Measurements from ENCODE around the gene TMEM79.
"Not testable (repeated sequence)": the region's sequence is repeated elsewhere in the genome, so short reads cannot be mapped to it uniquely, and the experiment has no call there.

TMEM79 gene

DNA sequence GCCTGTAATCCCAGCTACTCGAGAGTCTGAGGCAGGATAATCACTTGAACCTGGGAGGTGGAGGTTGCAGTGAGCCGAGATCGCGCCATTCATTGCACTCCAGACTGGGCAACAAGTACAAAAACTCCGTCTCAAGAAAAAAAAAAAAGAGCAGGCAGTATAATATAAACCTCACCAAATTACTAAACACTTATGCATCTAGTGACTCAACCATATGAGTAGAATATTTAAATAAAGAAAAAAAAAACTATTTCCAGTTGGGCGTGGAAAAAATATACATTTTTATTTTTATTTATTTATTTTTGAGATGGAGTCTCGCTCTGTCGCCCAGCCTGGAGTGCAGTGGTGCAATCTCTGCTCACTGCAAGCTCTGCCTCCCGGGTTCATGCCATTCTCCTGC is 39.1 kb downstream of the TMEM79 start:
- not testable (repeated sequence) for H3K9me3 ChIP-seq (ENCODE audit: insufficient read depth, low read depth, low read length); H2BK12ac ChIP-seq (ENCODE audit: low read length); H3K79me1 ChIP-seq (ENCODE audit: low read length); H3K4ac ChIP-seq (ENCODE audit: low read depth, low read length); H2BK5ac ChIP-seq (ENCODE audit: low read depth, low read length, poor library complexity); H3K18ac ChIP-seq (ENCODE audit: low read length); H3K4me3 ChIP-seq (ENCODE audit: low read depth, low read length); H2AFZ ChIP-seq (ENCODE audit: insufficient read depth, low read length, poor library complexity); H3K23ac ChIP-seq (ENCODE audit: low read length); H4K12ac ChIP-seq (ENCODE audit: low read depth, low read length); H3K27ac ChIP-seq (ENCODE audit: low read depth, low read length); H2BK120ac ChIP-seq (ENCODE audit: insufficient read depth, low read length, poor library complexity); H2AK5ac ChIP-seq (ENCODE audit: low read length); H3K79me2 ChIP-seq (ENCODE audit: control insufficient read depth, insufficient read depth, low read length, poor library complexity); H4K91ac ChIP-seq (ENCODE audit: low read depth, low read length); H3K9ac ChIP-seq (ENCODE audit: low read length); H4K8ac ChIP-seq (ENCODE audit: low read depth, low read length); H3K27me3 ChIP-seq (ENCODE audit: insufficient read depth, low read length); H3K4me2 ChIP-seq (ENCODE audit: low read length); H3K4me1 ChIP-seq (ENCODE audit: control insufficient read depth in 1 of 2, insufficient read depth in 2 of 2, low read length in 2 of 2); H3K14ac ChIP-seq (ENCODE audit: low read length); DNase-seq
- no CpG with 5 or more reads among the region's 9 CpGs for WGBS (ENCODE audit: extremely low coverage, insufficient coverage, insufficient read length)
- peaks cover 57% of the 10 kb centered on the region in 2 experiments for H3K36me3 ChIP-seq (ENCODE audit: control insufficient read depth in 1 of 2, insufficient read depth in 2 of 2, low read length in 2 of 2)

DNA sequence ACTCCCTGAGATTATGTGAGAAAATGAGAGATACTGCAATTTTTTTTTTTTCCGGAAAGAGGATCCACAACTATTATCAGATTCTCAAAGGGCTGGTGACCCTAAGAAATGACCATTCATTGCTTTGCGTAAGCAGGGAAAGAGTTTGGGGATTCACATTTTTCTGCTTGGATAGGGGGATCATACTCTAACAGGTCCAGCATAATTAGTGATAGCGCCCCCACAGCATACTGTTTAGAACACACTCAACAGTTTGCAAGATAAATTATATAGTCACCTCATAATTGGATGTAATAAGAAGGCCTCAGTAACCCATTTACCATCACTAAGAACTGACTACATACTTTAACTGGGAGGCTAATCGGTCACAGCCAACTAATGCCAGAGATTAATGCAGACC is 52.1 kb downstream of the TMEM79 start:
- H3K4me2 ChIP-seq (ENCODE audit: low read length): peak overlapping the region; percentile 88

DNA sequence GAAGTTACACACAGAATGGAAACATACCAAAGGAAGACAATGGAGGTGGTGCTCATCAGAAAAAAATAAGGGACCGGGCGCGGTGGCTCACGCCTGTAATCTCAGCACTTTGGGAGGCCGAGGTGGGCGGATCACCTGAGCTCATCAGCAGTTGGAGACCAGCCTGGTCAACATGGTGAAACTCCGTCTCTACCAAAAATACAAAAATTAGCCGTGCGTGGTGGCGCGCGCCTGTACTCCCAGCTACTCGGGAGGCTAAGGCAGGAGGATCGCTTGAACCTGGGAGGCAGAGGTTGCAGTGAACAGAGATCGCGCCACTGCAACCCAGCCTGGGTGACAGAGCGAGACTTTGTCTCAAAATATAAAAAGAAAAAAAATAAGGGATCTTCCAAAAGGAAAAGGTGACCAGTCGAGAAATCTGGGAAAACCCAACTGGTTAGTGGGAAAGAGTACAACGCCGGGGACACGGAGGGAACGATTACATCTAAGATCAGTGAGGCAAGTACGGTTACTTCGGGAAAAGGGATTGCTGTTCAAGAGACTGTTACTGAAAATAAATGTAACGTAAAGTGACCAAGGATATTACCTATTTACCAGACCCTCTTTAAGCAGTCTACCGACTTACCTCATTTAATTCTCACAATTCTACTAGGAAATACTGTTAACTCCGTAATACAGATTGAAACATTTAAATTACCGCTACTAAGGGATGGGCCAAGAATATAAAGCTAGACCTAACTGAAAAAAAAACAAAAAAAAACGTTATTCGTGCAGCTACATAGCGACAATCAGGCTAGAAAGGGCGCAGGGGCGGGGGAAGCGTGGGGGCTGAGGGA is 53.1 kb downstream of the TMEM79 start:
- H3K79me1 ChIP-seq (ENCODE audit: low read length): peaks cover 5% of the 10 kb centered on the region
- no peak overlapping the region for H3K18ac ChIP-seq (ENCODE audit: low read length)
- H2AK5ac ChIP-seq (ENCODE audit: low read length): no peak overlapping the region
- H2BK12ac ChIP-seq (ENCODE audit: low read length): no peak overlapping the region
- no peak overlapping the region for H3K23ac ChIP-seq (ENCODE audit: low read length)
- H3K79me2 ChIP-seq (ENCODE audit: control insufficient read depth, insufficient read depth, low read length, poor library complexity): peaks cover 9% of the 10 kb centered on the region
- peak in 1 of 2 donors; percentile 10 for DNase-seq
- H3K4me1 ChIP-seq (ENCODE audit: control insufficient read depth in 1 of 2, insufficient read depth in 2 of 2, low read length in 2 of 2): peaks cover 3 to 4% of the 10 kb centered on the region in 2 experiments
- no peak overlapping the region for H2BK5ac ChIP-seq (ENCODE audit: low read depth, low read length, poor library complexity)
- H4K91ac ChIP-seq (ENCODE audit: low read depth, low read length): peak overlapping the region; percentile 75
- peaks cover 9 to 20% of the 10 kb centered on the region in 2 experiments for H3K36me3 ChIP-seq (ENCODE audit: control insufficient read depth in 1 of 2, insufficient read depth in 2 of 2, low read length in 2 of 2)
- H3K14ac ChIP-seq (ENCODE audit: low read length): peak overlapping the region; percentile 83
- peak overlapping the region; percentile 81 for H2AFZ ChIP-seq (ENCODE audit: insufficient read depth, low read length, poor library complexity)
- H3K27me3 ChIP-seq (ENCODE audit: insufficient read depth, low read length): no peaks in the 10 kb centered on the region
- peak overlapping the region; percentile 96 for H3K9ac ChIP-seq (ENCODE audit: low read length)
- peak overlapping the region; percentile 22 for H4K12ac ChIP-seq (ENCODE audit: low read depth, low read length)
- H4K8ac ChIP-seq (ENCODE audit: low read depth, low read length): peak overlapping the region; percentile 91
- no peak overlapping the region for H3K27ac ChIP-seq (ENCODE audit: low read depth, low read length)
- H3K4me2 ChIP-seq (ENCODE audit: low read length): peak overlapping the region; percentile 88
- no CpG with 5 or more reads among the region's 34 CpGs for WGBS (ENCODE audit: extremely low coverage, insufficient coverage, insufficient read length)
- peak overlapping the region; percentile 54 for H2BK120ac ChIP-seq (ENCODE audit: insufficient read depth, low read length, poor library complexity)
- H3K4ac ChIP-seq (ENCODE audit: low read depth, low read length): peak overlapping the region; percentile 97
- peak overlapping the region; percentile 92 for H3K4me3 ChIP-seq (ENCODE audit: low read depth, low read length)
- H3K9me3 ChIP-seq (ENCODE audit: insufficient read depth, low read depth, low read length): no peaks in the 10 kb centered on the region

More for the DNA sequence above, 52.1 kb downstream of the TMEM79 start:
- Histone ChIP-seq H3K79me1 (ENCODE audit: low read length) (peaks cover 5% of the 10 kb centered on the region), H2AFZ (ENCODE audit: insufficient read depth, low read length, poor library complexity) (no peak overlapping the region), H3K4me3 (ENCODE audit: low read depth, low read length) (no peak overlapping the region), H3K36me3 (ENCODE audit: control insufficient read depth in 1 of 2, insufficient read depth in 2 of 2, low read length in 2 of 2) (peaks cover 17 to 28% of the 10 kb centered on the region in 2 experiments), H2AK5ac (ENCODE audit: low read length) (no peak overlapping the region), H4K12ac (ENCODE audit: low read depth, low read length) (no peak overlapping the region), H4K91ac (ENCODE audit: low read depth, low read length) (no peak overlapping the region), H2BK12ac (ENCODE audit: low read length) (no peak overlapping the region), H3K9ac (ENCODE audit: low read length) (no peak overlapping the region), H3K14ac (ENCODE audit: low read length) (no peak overlapping the region), H3K27me3 (ENCODE audit: insufficient read depth, low read length) (no peaks in the 10 kb centered on the region), H3K23ac (ENCODE audit: low read length) (no peak overlapping the region), H3K4ac (ENCODE audit: low read depth, low read length) (peak overlapping the region; percentile 3), H3K79me2 (ENCODE audit: control insufficient read depth, insufficient read depth, low read length, poor library complexity) (peaks cover 9% of the 10 kb centered on the region), H3K27ac (ENCODE audit: low read depth, low read length) (no peak overlapping the region), H3K4me1 (ENCODE audit: control insufficient read depth in 1 of 2, insufficient read depth in 2 of 2, low read length in 2 of 2) (peaks cover 3 to 4% of the 10 kb centered on the region in 2 experiments), H2BK5ac (ENCODE audit: low read depth, low read length, poor library complexity) (no peak overlapping the region), H3K18ac (ENCODE audit: low read length) (no peak overlapping the region), H2BK120ac (ENCODE audit: insufficient read depth, low read length, poor library complexity) (no peak overlapping the region), H4K8ac (ENCODE audit: low read depth, low read length) (no peak overlapping the region), H3K9me3 (ENCODE audit: insufficient read depth, low read depth, low read length) (no peaks in the 10 kb centered on the region)
- no peak for DNase-seq
- no CpG with 5 or more reads among the region's 4 CpGs for WGBS (ENCODE audit: extremely low coverage, insufficient coverage, insufficient read length)

DNA sequence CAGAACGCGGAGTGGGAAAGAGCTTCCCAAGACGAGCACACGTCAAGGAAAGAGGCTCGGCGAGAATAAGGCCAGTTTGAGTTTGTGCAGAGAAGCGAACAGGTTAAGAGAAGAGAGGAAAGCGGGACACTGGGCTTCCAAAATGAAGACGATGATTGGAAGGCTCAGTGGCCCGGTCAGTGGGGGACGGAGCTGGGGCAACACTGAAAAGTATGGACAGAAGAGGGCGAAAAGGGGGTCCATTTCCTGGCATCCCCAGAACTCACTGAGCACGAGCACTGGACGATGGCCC is 53.7 kb downstream of the TMEM79 start:
- no peak for DNase-seq
- Histone ChIP-seq H2AK5ac (ENCODE audit: low read length) (no peak overlapping the region), H2AFZ (ENCODE audit: insufficient read depth, low read length, poor library complexity) (peak overlapping the region; percentile 81), H2BK5ac (ENCODE audit: low read depth, low read length, poor library complexity) (no peak overlapping the region), H3K14ac (ENCODE audit: low read length) (peak overlapping the region; percentile 83), H3K27me3 (ENCODE audit: insufficient read depth, low read length) (no peaks in the 10 kb centered on the region), H2BK120ac (ENCODE audit: insufficient read depth, low read length, poor library complexity) (peak overlapping the region; percentile 54), H3K36me3 (ENCODE audit: control insufficient read depth in 1 of 2, insufficient read depth in 2 of 2, low read length in 2 of 2) (peaks cover 8 to 18% of the 10 kb centered on the region in 2 experiments), H3K4me1 (ENCODE audit: control insufficient read depth in 1 of 2, insufficient read depth in 2 of 2, low read length in 2 of 2) (peaks cover 3 to 4% of the 10 kb centered on the region in 2 experiments), H4K12ac (ENCODE audit: low read depth, low read length) (peak overlapping the region; percentile 90), H4K8ac (ENCODE audit: low read depth, low read length) (peak overlapping the region; percentile 91), H2BK12ac (ENCODE audit: low read length) (no peak overlapping the region), H3K4ac (ENCODE audit: low read depth, low read length) (peak overlapping the region; percentile 66), H4K91ac (ENCODE audit: low read depth, low read length) (peak overlapping the region; percentile 75), H3K9ac (ENCODE audit: low read length) (peak overlapping the region; percentile 96), H3K79me1 (ENCODE audit: low read length) (peaks cover 5% of the 10 kb centered on the region), H3K9me3 (ENCODE audit: insufficient read depth, low read depth, low read length) (no peaks in the 10 kb centered on the region), H3K4me2 (ENCODE audit: low read length) (peak overlapping the region; percentile 88), H3K18ac (ENCODE audit: low read length) (peak overlapping the region; percentile 78), H3K27ac (ENCODE audit: low read depth, low read length) (peak overlapping the region; percentile 59), H3K4me3 (ENCODE audit: low read depth, low read length) (peak overlapping the region; percentile 92), H3K23ac (ENCODE audit: low read length) (no peak overlapping the region), H3K79me2 (ENCODE audit: control insufficient read depth, insufficient read depth, low read length, poor library complexity) (peaks cover 9% of the 10 kb centered on the region)
- no CpG with 5 or more reads among the region's 14 CpGs for WGBS (ENCODE audit: extremely low coverage, insufficient coverage, insufficient read length)
